Measurements from ENCODE around the gene CAMTA1.

Gene CAMTA1

DNA sequence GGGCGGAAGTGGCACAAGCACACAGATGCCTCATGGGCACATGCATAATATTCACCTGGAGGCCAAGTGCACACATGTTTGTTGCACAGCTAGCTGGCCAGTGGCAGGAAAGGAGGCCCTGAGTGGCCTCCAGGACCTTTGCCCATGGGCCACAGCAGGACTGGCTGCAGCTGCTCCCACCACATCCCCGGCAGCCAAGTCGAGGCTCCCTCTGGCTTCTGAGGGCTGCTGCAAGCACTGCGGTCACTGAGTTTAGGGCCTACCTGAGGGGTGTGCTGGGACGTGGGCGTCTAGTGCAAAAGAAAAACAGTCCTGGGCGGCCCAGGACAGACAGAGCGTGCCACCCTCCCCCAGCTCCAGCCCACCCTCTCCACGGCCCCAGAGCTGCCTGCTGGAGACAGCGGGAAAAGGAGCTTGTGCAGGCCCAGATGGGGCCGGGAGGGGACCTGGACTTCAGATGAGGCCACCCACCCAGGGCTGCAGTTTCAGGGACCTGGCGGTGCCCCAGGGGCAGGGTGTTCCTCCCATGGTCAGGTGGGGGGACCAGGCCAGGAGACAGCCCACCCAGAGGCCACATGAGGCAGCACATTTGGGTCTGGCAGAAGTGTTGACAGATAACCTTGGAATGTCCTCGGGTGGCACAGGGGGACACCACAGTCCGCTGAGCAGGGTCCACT, 720.0 kb downstream of the CAMTA1 start:
- Histone ChIP-seq H3K4me1 (ENCODE audit: insufficient read depth, low read length) (no peaks in the 10 kb centered on the region), H3K4me2 (ENCODE audit: insufficient read depth, low read length) (no peak overlapping the region)
- no peak for TF ChIP-seq EZH2 (IDR thresholded peaks at IDR 0.05; ENCODE audit: borderline replicate concordance, low read depth, low read length, severe bottlenecking)
- TF ChIP-seq, protein P1, sequence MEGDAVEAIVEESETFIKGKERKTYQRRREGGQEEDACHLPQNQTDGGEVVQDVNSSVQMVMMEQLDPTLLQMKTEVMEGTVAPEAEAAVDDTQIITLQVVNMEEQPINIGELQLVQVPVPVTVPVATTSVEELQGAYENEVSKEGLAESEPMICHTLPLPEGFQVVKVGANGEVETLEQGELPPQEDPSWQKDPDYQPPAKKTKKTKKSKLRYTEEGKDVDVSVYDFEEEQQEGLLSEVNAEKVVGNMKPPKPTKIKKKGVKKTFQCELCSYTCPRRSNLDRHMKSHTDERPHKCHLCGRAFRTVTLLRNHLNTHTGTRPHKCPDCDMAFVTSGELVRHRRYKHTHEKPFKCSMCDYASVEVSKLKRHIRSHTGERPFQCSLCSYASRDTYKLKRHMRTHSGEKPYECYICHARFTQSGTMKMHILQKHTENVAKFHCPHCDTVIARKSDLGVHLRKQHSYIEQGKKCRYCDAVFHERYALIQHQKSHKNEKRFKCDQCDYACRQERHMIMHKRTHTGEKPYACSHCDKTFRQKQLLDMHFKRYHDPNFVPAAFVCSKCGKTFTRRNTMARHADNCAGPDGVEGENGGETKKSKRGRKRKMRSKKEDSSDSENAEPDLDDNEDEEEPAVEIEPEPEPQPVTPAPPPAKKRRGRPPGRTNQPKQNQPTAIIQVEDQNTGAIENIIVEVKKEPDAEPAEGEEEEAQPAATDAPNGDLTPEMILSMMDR (IDR thresholded peaks at IDR 0.05; ENCODE audit: borderline replicate concordance, extremely low read depth, low read length, poor library complexity, severe bottlenecking), result no peak

DNA sequence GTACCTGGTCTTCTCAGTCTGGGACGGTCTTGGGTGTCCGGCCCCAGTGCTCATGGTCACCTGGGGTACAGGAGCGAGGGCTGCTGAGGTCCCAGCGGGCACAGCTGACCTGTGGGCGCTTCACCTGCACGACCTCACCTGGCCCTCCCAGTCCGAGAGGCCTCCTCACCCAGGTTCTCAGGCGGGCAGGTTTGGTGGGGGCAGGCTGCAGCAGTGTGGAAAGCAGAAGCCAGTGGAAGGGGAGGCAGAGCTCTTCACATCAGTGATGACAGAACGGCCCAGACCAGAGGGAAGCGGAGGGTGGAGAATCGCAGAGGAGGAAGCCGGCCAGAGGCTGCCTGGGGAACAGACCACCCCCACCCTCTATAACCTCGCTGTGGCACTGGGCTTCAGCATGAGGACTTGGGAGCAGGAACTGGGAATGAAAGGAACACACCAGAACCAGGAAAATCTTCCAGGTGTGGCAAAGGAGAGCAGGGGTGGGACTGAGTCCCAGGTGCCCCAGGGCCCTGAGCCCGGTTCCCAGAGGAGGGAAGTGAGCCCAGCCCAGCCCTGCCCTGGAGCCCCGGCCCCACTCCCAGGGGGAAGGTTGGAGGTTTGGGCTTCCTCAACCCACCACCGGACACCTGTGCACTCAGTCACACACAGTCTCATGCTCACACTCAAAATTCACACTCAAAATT, 720.7 kb downstream of the CAMTA1 start:
- no peaks in the 10 kb centered on the region; the same call in 1 of the 2 replicates for H4K20me1 ChIP-seq (ENCODE audit: insufficient read depth, low read length)
- H3K27ac ChIP-seq (ENCODE audit: low read length), result no peak overlapping the region
- TF ChIP-seq EZH2 (IDR thresholded peaks at IDR 0.05; ENCODE audit: borderline replicate concordance, low read depth, low read length, severe bottlenecking), result no peak
- TF ChIP-seq, protein P1 (IDR thresholded peaks at IDR 0.05; ENCODE audit: borderline replicate concordance, extremely low read depth, low read length, poor library complexity, severe bottlenecking), result no peak

More for the DNA sequence above, 720.0 kb downstream of the CAMTA1 start:
- Histone ChIP-seq H3K9ac (ENCODE audit: low read depth, low read length) (no peak overlapping the region), H3K4me3 (ENCODE audit: low read depth in 1 of 2, low read length in 2 of 2) (no peak overlapping the region), H4K20me1 (ENCODE audit: insufficient read depth, low read length) (no peaks in the 10 kb centered on the region; the same call in 1 of the 2 replicates), H2AFZ (ENCODE audit: low read depth, low read length) (no peak overlapping the region), H3K27ac (ENCODE audit: low read length) (no peak overlapping the region), H3K36me3 (ENCODE audit: insufficient read depth, low read length) (no peaks in the 10 kb centered on the region), H3K27me3 (ENCODE audit: insufficient read depth, low read length, poor library complexity) (no peaks in the 10 kb centered on the region), H3K9me3 (ENCODE audit: insufficient read depth, low read length, severe bottlenecking) (no peaks in the 10 kb centered on the region), H3K79me2 (ENCODE audit: insufficient read depth, low read length) (no peaks in the 10 kb centered on the region)
- DNase-seq (no peak), ATAC-seq (ENCODE audit: insufficient read depth, low read depth) (no peak)

DNA sequence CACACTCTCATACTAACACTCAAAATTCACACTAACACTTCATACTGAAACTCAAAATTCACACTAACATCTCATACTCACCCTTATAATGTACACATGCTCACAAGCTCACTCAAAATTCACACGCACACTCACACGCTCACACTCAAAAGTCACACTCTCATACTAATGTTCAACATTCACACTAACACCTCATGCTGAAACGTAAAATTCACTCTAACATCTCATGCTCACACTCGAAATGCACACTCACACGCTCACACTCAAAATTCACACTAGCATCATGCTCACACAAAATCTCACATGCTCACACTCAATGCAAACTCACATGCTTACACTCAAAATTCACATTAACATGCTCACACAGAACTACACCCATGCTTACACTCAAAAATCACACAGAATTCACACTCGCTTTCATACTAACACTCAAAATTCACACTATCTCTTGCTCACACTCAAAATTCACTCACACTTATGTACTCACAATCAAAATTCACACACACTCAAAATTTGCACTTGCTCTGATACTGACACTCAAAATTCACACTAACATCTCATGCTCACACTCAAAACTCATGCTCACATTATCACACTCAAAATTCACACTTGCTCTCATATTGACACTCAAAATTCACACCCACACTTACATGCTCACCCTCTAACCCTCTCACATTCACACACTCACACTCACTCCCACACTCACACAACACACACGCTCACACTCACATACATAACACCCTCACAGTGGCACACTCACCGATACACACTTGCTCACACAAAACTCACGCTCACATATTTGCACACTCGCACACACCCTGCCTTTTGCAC, 721.4 kb downstream of the CAMTA1 start:
- Histone ChIP-seq H3K9ac (ENCODE audit: low read depth, low read length) (no peak overlapping the region), H3K4me2 (ENCODE audit: insufficient read depth, low read length) (no peak overlapping the region), H3K4me1 (ENCODE audit: insufficient read depth, low read length) (no peaks in the 10 kb centered on the region), H3K27me3 (ENCODE audit: insufficient read depth, low read length, poor library complexity) (no peaks in the 10 kb centered on the region), H3K9me3 (ENCODE audit: insufficient read depth, low read length, severe bottlenecking) (no peaks in the 10 kb centered on the region), H3K36me3 (ENCODE audit: insufficient read depth, low read length) (no peaks in the 10 kb centered on the region), H2AFZ (ENCODE audit: low read depth, low read length) (no peak overlapping the region), H3K79me2 (ENCODE audit: insufficient read depth, low read length) (no peaks in the 10 kb centered on the region), H3K4me3 (ENCODE audit: low read depth in 1 of 2, low read length in 2 of 2) (no peak overlapping the region), H4K20me1 (ENCODE audit: insufficient read depth, low read length) (no peaks in the 10 kb centered on the region; the same call in 1 of the 2 replicates), H3K27ac (ENCODE audit: low read length) (no peak overlapping the region)
- DNase-seq (no peak), ATAC-seq (ENCODE audit: insufficient read depth, low read depth) (no peak)
- TF ChIP-seq, protein P1 (IDR thresholded peaks at IDR 0.05; ENCODE audit: borderline replicate concordance, extremely low read depth, low read length, poor library complexity, severe bottlenecking), result no peak
- no peak for TF ChIP-seq EZH2 (IDR thresholded peaks at IDR 0.05; ENCODE audit: borderline replicate concordance, low read depth, low read length, severe bottlenecking)

More for the DNA sequence above, 720.7 kb downstream of the CAMTA1 start:
- no peak overlapping the region for H3K4me2 ChIP-seq (ENCODE audit: insufficient read depth, low read length)
- ATAC-seq (ENCODE audit: insufficient read depth, low read depth) (no peak), DNase-seq (no peak)
- H3K27me3 ChIP-seq (ENCODE audit: insufficient read depth, low read length, poor library complexity), result no peaks in the 10 kb centered on the region
- no peaks in the 10 kb centered on the region for H3K36me3 ChIP-seq (ENCODE audit: insufficient read depth, low read length)
- H3K79me2 ChIP-seq (ENCODE audit: insufficient read depth, low read length), result no peaks in the 10 kb centered on the region
- no peak overlapping the region for H3K4me3 ChIP-seq (ENCODE audit: low read depth in 1 of 2, low read length in 2 of 2)
- no peak overlapping the region for H2AFZ ChIP-seq (ENCODE audit: low read depth, low read length)
- no peaks in the 10 kb centered on the region for H3K4me1 ChIP-seq (ENCODE audit: insufficient read depth, low read length)
- H3K9me3 ChIP-seq (ENCODE audit: insufficient read depth, low read length, severe bottlenecking), result no peaks in the 10 kb centered on the region
- H3K9ac ChIP-seq (ENCODE audit: low read depth, low read length), result no peak overlapping the region

Data from DND-41 (cell line).